Thyroid gland (tissue), 4 donors: ENCODE results near the gene ZGPAT.

Experiments
- CTCF ChIP-seq, 6 experiments: fragments of 200-600 bp in 3 of 6; fragments of 450-650 bp in 3 of 6; sonication (generic) in 3 of 6; IDR thresholded peaks; one replicate each; pipeline ENCODE4 v1.5.1; 2016 to 2019; ENCODE audit warnings: antibody characterized with exemption in 6 of 6, mild to moderate bottlenecking in 2 of 6, inconsistent platforms in 1 of 6, moderate library complexity in 1 of 6
- POLR2A ChIP-seq, 2 donors: fragments of 450-650 bp; IDR thresholded peaks; one replicate each; pipeline ENCODE4 v1.6.1; 2017; ENCODE audit warnings: antibody characterized with exemption in 2 of 2, mild to moderate bottlenecking in 2 of 2, moderate library complexity in 1 of 2

GRCh38 chr20:63747622-63748069, 39.8 kb downstream of the ZGPAT start:
- TF ChIP-seq CTCF (IDR thresholded peaks at IDR 0.05) (no peak), POLR2A (IDR thresholded peaks at IDR 0.05) (no peak)
